B cell (primary cell): ENCODE measurements around the gene EXD1. TPM values are rescaled to one million over a fixed set of nuclear protein-coding genes. Genes with fewer than 3 reads are reported as not detected.

Experiments
- ATAC-seq: fragments of 200-7000 bp; cut with Tn5 transposase; one replicate; pipeline ENCODE4 v1.10.0; 2021; ENCODE audit warnings: low read depth, mild to moderate bottlenecking, moderate number of reproducible peaks, moderate library complexity
- CTCF ChIA-PET: fragments of 350-600 bp; sonication (Branson Sonifier 250); formaldehyde crosslinking; loops from one replicate; lab custom pipeline; 2021; ENCODE audit warnings: antibody characterized with exemption, inconsistent platforms; lab: Charles Lee
- POLR2A ChIA-PET: fragments of 350-600 bp; sonication (Branson Sonifier 250); formaldehyde crosslinking; loops from one replicate; lab custom pipeline; 2021; ENCODE audit warnings: antibody characterized with exemption; lab: Charles Lee
- DNase-seq: peaks from one replicate; pipeline ENCODE4 v3.0.0; 2013
- H2AFZ ChIP-seq: 2 replicates; pipeline ENCODE4 v1.6.1; 2012; ENCODE audit warnings: mild to moderate bottlenecking, low read depth, low read length; ENCODE audit not compliant: insufficient read depth, poor library complexity, severe bottlenecking
- H3K27ac ChIP-seq, 2 donors: 1 replicate in 1 of 2; 2 replicates in 1 of 2; pipeline ENCODE4 v1.5.1; 2012 to 2013; ENCODE audit warnings: low read length in 2 of 2, mild to moderate bottlenecking in 2 of 2, moderate library complexity in 1 of 2
- H3K27me3 ChIP-seq, 4 experiments: fragments of 200-600 bp in 1 of 4; sonication (generic) in 1 of 4; replicated peaks in 1 of 4; 1 replicate in 2 of 4; 2 replicates in 2 of 4; pipeline versions ENCODE4 v1.6.1 to v1.7.0; 2013 to 2016; ENCODE audit warnings: low read length in 3 of 4, mild to moderate bottlenecking in 2 of 4, mixed read lengths in 1 of 4, moderate library complexity in 1 of 4; ENCODE audit not compliant: insufficient read depth in 4 of 4, control insufficient read depth in 3 of 4; ENCODE audit errors: control extremely low read depth in 1 of 4
- H3K36me3 ChIP-seq, 2 experiments: replicated peaks in 1 of 2; 1 replicate in 1 of 2; 2 replicates in 1 of 2; pipeline versions ENCODE4 v1.6.1 to v1.7.1; 2013; ENCODE audit warnings: low read length in 1 of 2; ENCODE audit not compliant: insufficient read depth in 2 of 2, control insufficient read depth in 1 of 2; ENCODE audit errors: control extremely low read depth in 1 of 2, extremely low read depth in 1 of 2
- H3K4me1 ChIP-seq, 2 donors: fragments of 200-600 bp in 1 of 2; sonication (generic) in 1 of 2; 1 replicate in 1 of 2; 2 replicates in 1 of 2; pipeline versions ENCODE4 v1.5.1 to v1.6.1; 2013 to 2017; ENCODE audit warnings: low read length in 2 of 2; ENCODE audit not compliant: control insufficient read depth in 2 of 2, insufficient read depth in 2 of 2
- H3K4me2 ChIP-seq: replicated peaks from 2 replicates; pipeline ENCODE3; 2012; ENCODE audit warnings: mild to moderate bottlenecking, low read depth, low read length; ENCODE audit not compliant: poor library complexity, severe bottlenecking
- H3K4me3 ChIP-seq, 5 experiments: fragments of 200-600 bp in 1 of 5; sonication (generic) in 1 of 5; 1 replicate in 3 of 5; 2 replicates in 2 of 5; pipeline versions ENCODE4 v1.5.1 to v1.7.0; 2011 to 2016; ENCODE audit warnings: low read length in 4 of 5, mild to moderate bottlenecking in 4 of 5, low read depth in 2 of 5, control low read depth in 1 of 5, moderate library complexity in 1 of 5; ENCODE audit not compliant: insufficient read depth in 1 of 5; ENCODE audit errors: control extremely low read depth in 1 of 5, extremely low read depth in 1 of 5
- H3K79me2 ChIP-seq: fragments of 200-600 bp; sonication (generic); one replicate; pipeline ENCODE4 v1.6.0; 2016; ENCODE audit warnings: low read length; ENCODE audit not compliant: control insufficient read depth, insufficient read depth
- H3K9ac ChIP-seq: fragments of 200-600 bp; sonication (generic); 2 replicates; pipeline ENCODE4 v1.6.1; 2017; ENCODE audit warnings: mild to moderate bottlenecking, low read length, moderate library complexity
- H3K9me3 ChIP-seq, 3 donors: one replicate each; pipeline versions ENCODE4 v1.6.1 to v1.7.1; 2013; ENCODE audit warnings: low read length in 2 of 3; ENCODE audit not compliant: control insufficient read depth in 2 of 3, insufficient read depth in 1 of 3; ENCODE audit errors: control extremely low read depth in 1 of 3
- H4K20me1 ChIP-seq: 2 replicates; pipeline ENCODE4 v1.6.0; 2012; ENCODE audit warnings: mild to moderate bottlenecking, low read length; ENCODE audit not compliant: insufficient read depth, control insufficient read depth, poor library complexity, severe bottlenecking
- H3K27ac Mint-ChIP-seq: one replicate; pipeline ENCODE4 v1.8.0; 2021; ENCODE audit warnings: mixed read lengths
- H3K27me3 Mint-ChIP-seq: one replicate; pipeline ENCODE4 v1.8.0; 2021; ENCODE audit warnings: mixed read lengths
- H3K4me1 Mint-ChIP-seq: one replicate; pipeline ENCODE4 v1.8.0; 2021; ENCODE audit warnings: mixed read lengths
- H3K4me3 Mint-ChIP-seq: one replicate; pipeline ENCODE4 v1.8.0; 2021; ENCODE audit warnings: mixed read lengths
- H3K9me3 Mint-ChIP-seq: one replicate; pipeline ENCODE4 v1.8.0; 2022; ENCODE audit warnings: mixed read lengths; ENCODE audit not compliant: insufficient read depth
- EZH2 ChIP-seq: IDR thresholded peaks from 2 replicates; pipeline ENCODE4 v1.6.1; 2012; ENCODE audit warnings: borderline replicate concordance, low read depth, mild to moderate bottlenecking, moderate library complexity, low read length; ENCODE audit not compliant: insufficient read depth, poor library complexity, severe bottlenecking
- WGBS: methylation state at CpG from one replicate; pipeline ENCODE4 v1.1.5; 2013; ENCODE audit warnings: missing lambda C conversion rate; ENCODE audit not compliant: insufficient coverage; 5-methylcytosine and 5-hydroxymethylcytosine counted together
- intact Hi-C: fragments of 100-400 bp; cut with micrococcal nuclease; formaldehyde crosslinking; loops from one replicate; pipeline ENCODE4 v1.10.0; 2022
- polyA plus RNA-seq: library from polyadenylated mRNA; depleted of rRNA; stranded (reverse); fragments of >200 nt; gene quantifications from 2 replicates; pipeline ENCODE4 v1.2.3, GENCODE V29; 2012
- total RNA-seq, 2 donors: library from RNA; stranded (reverse); fragments of 120-200 nt in 1 of 2; gene quantifications; 1 replicate in 1 of 2; 2 replicates in 1 of 2; pipeline versions ENCODE4 v1.2.3 to v1.2.4, GENCODE V29; 2013 to 2022
- TF ChIP-seq, protein P1 (sequence below): fragments of 200-600 bp; IDR thresholded peaks from one replicate; pipeline ENCODE4 v1.8.0; 2022; ENCODE audit warnings: antibody characterized with exemption, mild to moderate bottlenecking

Gene EXD1
- total and polyA plus RNA-seq, 2 donors (not counting 1 experiment from before 2014, with no cell fraction given) = not detected

DNA sequence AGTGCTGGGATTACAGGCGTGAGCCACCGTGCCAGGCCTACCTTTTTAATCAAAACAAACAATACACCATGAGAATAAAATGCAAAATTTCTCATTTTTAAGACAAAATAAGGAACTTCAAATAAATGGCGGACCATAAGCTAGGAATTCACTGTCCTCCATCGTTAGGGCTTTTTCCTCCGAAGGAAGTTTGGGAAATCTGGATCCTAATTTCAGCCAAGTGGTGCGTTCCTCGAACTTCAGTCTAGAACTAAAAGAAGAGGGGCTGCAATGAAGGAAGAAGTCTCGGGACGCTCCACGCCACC is 260 bp downstream of the EXD1 start:
- Histone ChIP-seq H3K36me3 (no peaks in the 10 kb centered on the region), H3K4me2 (peak overlapping the region; percentile 81), H3K9ac (peak overlapping the region; percentile 79), H3K27me3 (no peaks in the 10 kb centered on the region), H3K79me2 (peaks cover 31% of the 10 kb centered on the region), H3K4me1 (peaks cover 18 to 24% of the 10 kb centered on the region in 2 donors), H3K4me3 (peak overlapping the region; percentile 30 to 94 (median 88)), H2AFZ (peak overlapping the region; percentile 91), H3K9me3 (no peaks in the 10 kb centered on the region), H4K20me1 (no peaks in the 10 kb centered on the region), H3K27ac (no peak overlapping the region)
- Mint-ChIP-seq H3K4me3 (peak overlapping the region; percentile 95), H3K9me3 (no peaks in the 10 kb centered on the region), H3K4me1 (peaks cover 30% of the 10 kb centered on the region), H3K27me3 (no peaks in the 10 kb centered on the region), H3K27ac (peak overlapping the region; percentile 95)
- intact Hi-C loops = loop anchor here (2.0 to 5.0 kb wide), 5 partner anchors 187 to 1692 kb away; partner anchors contain the start of genes INAFM2, MGA, RTF1 and TTBK2
- no peak for ATAC-seq
- CTCF ChIA-PET = interaction anchor here (1.5 to 1.6 kb wide), 2 partner anchors 62 to 338 kb away, joined by 4 to 5 read pairs; no protein-coding TSS in a partner anchor
- POLR2A ChIA-PET = interaction anchor here (0.6 to 1.9 kb wide), 5 partner anchors 23 to 173 kb away, joined by 3 to 10 read pairs (median 7); partner anchors contain the start of genes NUSAP1 and OIP5
- no peak for DNase-seq
- TF ChIP-seq EZH2 = no peak
- TF ChIP-seq, protein P1, sequence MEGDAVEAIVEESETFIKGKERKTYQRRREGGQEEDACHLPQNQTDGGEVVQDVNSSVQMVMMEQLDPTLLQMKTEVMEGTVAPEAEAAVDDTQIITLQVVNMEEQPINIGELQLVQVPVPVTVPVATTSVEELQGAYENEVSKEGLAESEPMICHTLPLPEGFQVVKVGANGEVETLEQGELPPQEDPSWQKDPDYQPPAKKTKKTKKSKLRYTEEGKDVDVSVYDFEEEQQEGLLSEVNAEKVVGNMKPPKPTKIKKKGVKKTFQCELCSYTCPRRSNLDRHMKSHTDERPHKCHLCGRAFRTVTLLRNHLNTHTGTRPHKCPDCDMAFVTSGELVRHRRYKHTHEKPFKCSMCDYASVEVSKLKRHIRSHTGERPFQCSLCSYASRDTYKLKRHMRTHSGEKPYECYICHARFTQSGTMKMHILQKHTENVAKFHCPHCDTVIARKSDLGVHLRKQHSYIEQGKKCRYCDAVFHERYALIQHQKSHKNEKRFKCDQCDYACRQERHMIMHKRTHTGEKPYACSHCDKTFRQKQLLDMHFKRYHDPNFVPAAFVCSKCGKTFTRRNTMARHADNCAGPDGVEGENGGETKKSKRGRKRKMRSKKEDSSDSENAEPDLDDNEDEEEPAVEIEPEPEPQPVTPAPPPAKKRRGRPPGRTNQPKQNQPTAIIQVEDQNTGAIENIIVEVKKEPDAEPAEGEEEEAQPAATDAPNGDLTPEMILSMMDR = no peak
- 33% methylated on average over 8 of the region's 10 CpGs for WGBS

DNA sequence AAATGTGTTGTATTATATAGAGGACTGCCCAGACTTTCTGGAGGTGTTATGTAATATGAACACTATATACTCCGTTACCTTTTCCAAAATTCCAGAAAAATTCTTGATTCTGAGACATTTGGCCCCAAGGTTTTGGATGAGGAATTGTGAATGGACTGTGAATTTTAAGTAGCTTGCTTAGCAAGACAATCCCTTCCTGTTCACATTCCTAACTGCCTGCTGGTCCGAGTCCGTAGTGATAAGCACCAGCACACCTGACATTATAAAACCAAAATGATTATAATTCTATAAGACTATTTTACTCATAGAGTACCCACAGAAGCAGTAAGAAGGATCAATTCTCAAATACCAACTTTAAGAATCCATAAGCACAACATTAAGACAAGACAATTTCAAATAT is 11.2 kb downstream of the EXD1 start:
- Mint-ChIP-seq H3K4me1 (no peaks in the 10 kb centered on the region), H3K27ac (no peak overlapping the region), H3K9me3 (no peaks in the 10 kb centered on the region), H3K4me3 (no peak overlapping the region), H3K27me3 (peaks cover 33% of the 10 kb centered on the region)
- CTCF ChIA-PET = no interaction called here
- H2AFZ ChIP-seq = no peak overlapping the region
- no peak overlapping the region for H3K4me2 ChIP-seq
- no CpG with 5 or more reads among the region's 3 CpGs for WGBS
- no peaks in the 10 kb centered on the region for H3K79me2 ChIP-seq
- intact Hi-C loops = no loop called here
- TF ChIP-seq, protein P1 = no peak
- no peak for TF ChIP-seq EZH2
- POLR2A ChIA-PET = no interaction called here
- peaks cover 0 to 9% (median 0%) of the 10 kb centered on the region in 4 experiments for H3K27me3 ChIP-seq
- no peak overlapping the region for H3K4me3 ChIP-seq
- H4K20me1 ChIP-seq = no peaks in the 10 kb centered on the region
- H3K36me3 ChIP-seq = no peaks in the 10 kb centered on the region
- no peak overlapping the region for H3K27ac ChIP-seq
- no peak for ATAC-seq
- H3K9ac ChIP-seq = no peak overlapping the region
- DNase-seq = no peak
- H3K9me3 ChIP-seq = peaks cover 0 to 1% (median 0%) of the 10 kb centered on the region in 3 donors
- H3K4me1 ChIP-seq = no peaks in the 10 kb centered on the region
